ENCODE measurements around the gene POC1A.

POC1A gene

GRCh38 chr3:52083556-52084087 lies 70.6 kb downstream of the POC1A start:
- DNase-seq, result no peak

GRCh38 chr3:52082951-52083350 lies 71.3 kb downstream of the POC1A start:
- DNase-seq, result no peak

- DNase-seq, result no peak
Observed at GRCh38 chr3:52080830-52081719, 73.1 kb downstream of the POC1A start.

GRCh38 chr3:52079958-52080357 lies 74.3 kb downstream of the POC1A start:
- no peak for DNase-seq

- no peak for DNase-seq
Observed at GRCh38 chr3:52078781-52079560, 75.3 kb downstream of the POC1A start.

GRCh38 chr3:52077925-52078324 lies 76.3 kb downstream of the POC1A start:
- DNase-seq, result no peak

- DNase-seq, result no peak
Observed at GRCh38 chr3:52076896-52077780, 77.1 kb downstream of the POC1A start.

GRCh38 chr3:52073490-52073889 lies 80.7 kb downstream of the POC1A start:
- DNase-seq, result no peak

GRCh38 chr3:52072471-52072870 lies 81.8 kb downstream of the POC1A start:
- no peak for DNase-seq

GRCh38 chr3:52072020-52072419 lies 82.2 kb downstream of the POC1A start:
- no peak for DNase-seq

GRCh38 chr3:52070724-52071621 lies 83.2 kb downstream of the POC1A start:
- no peak for DNase-seq

GRCh38 chr3:52069855-52070254 lies 84.4 kb downstream of the POC1A start:
- DNase-seq, result no peak

GRCh38 chr3:52069135-52069534 lies 85.1 kb downstream of the POC1A start:
- no peak for DNase-seq

GRCh38 chr3:52068730-52069129 lies 85.5 kb downstream of the POC1A start:
- DNase-seq, result no peak

- DNase-seq, result no peak
Observed at GRCh38 chr3:52068055-52068571, 86.1 kb downstream of the POC1A start.

GRCh38 chr3:52067526-52067925 lies 86.7 kb downstream of the POC1A start:
- no peak for DNase-seq

GRCh38 chr3:52067046-52067445 lies 87.2 kb downstream of the POC1A start:
- DNase-seq, result no peak

GRCh38 chr3:52065264-52065756 lies 88.9 kb downstream of the POC1A start:
- peak; percentile 40 for DNase-seq

- DNase-seq, result no peak
Observed at GRCh38 chr3:52064561-52064960, 89.7 kb downstream of the POC1A start.

GRCh38 chr3:52063026-52063723 lies 91.0 kb downstream of the POC1A start:
- DNase-seq, result no peak

- no peak for DNase-seq
Observed at GRCh38 chr3:52062505-52062904, 91.7 kb downstream of the POC1A start.

All from NCI-H1105 (cell line).